ENCODE measurements around the gene PIK3CA.
"Not testable (repeated sequence)": the region's sequence is repeated elsewhere in the genome, so short reads cannot be mapped to it uniquely, and the experiment has no call there.

The PIK3CA gene

GRCh38 chr3:179147873-179148615 lies at the start of gene PIK3CA:
Gene PIK3CA, plus strand, starts transcription at chr3:179148357. Its CDS starts 50,469 bp downstream, at chr3:179198826.
- Histone ChIP-seq H3K27ac (ENCODE audit: low read depth, low read length) (peak within 1 kb of the TSS; percentile 89), H3K27me3 (ENCODE audit: control insufficient read depth, insufficient read depth, low read length) (no peaks in the 10 kb centered on the region), H3K4me1 (ENCODE audit: control insufficient read depth, insufficient read depth, low read length) (peaks cover 19% of the 10 kb centered on the region), H3K9ac (ENCODE audit: low read length) (peak within 1 kb of the TSS; percentile 89), H3K9me3 (ENCODE audit: control insufficient read depth, insufficient read depth, low read depth, low read length) (no peaks in the 10 kb centered on the region), H3K4me3 (ENCODE audit: low read depth, low read length) (peak within 1 kb of the TSS; percentile 81), H3K36me3 (ENCODE audit: control insufficient read depth, insufficient read depth, low read length) (no peaks in the 10 kb centered on the region)

GRCh38 chr3:179098388-179099077 lies 49.6 kb upstream of the PIK3CA start:
- Histone ChIP-seq H3K9ac (ENCODE audit: low read length) (no peak overlapping the region), H3K27me3 (ENCODE audit: control insufficient read depth, insufficient read depth, low read length) (no peaks in the 10 kb centered on the region), H3K36me3 (ENCODE audit: control insufficient read depth, insufficient read depth, low read length) (no peaks in the 10 kb centered on the region), H3K9me3 (ENCODE audit: control insufficient read depth, insufficient read depth, low read depth, low read length) (no peaks in the 10 kb centered on the region), H3K4me3 (ENCODE audit: low read depth, low read length) (no peak overlapping the region), H3K27ac (ENCODE audit: low read depth, low read length) (no peak overlapping the region), H3K4me1 (ENCODE audit: control insufficient read depth, insufficient read depth, low read length) (peaks cover 3% of the 10 kb centered on the region; the same call in 1 of the 2 replicates)

- Histone ChIP-seq H3K9me3 (ENCODE audit: control insufficient read depth, insufficient read depth, low read depth, low read length) (no peaks in the 10 kb centered on the region), H3K27me3 (ENCODE audit: control insufficient read depth, insufficient read depth, low read length) (no peaks in the 10 kb centered on the region), H3K36me3 (ENCODE audit: control insufficient read depth, insufficient read depth, low read length) (no peaks in the 10 kb centered on the region), H3K9ac (ENCODE audit: low read length) (no peak overlapping the region), H3K4me3 (ENCODE audit: low read depth, low read length) (no peak overlapping the region), H3K4me1 (ENCODE audit: control insufficient read depth, insufficient read depth, low read length) (peaks cover 3% of the 10 kb centered on the region; the same call in 1 of the 2 replicates), H3K27ac (ENCODE audit: low read depth, low read length) (no peak overlapping the region)
Measured at GRCh38 chr3:179100652-179101051, 47.5 kb upstream of the PIK3CA start.

GRCh38 chr3:179105881-179106280 lies 42.3 kb upstream of the PIK3CA start:
- no peaks in the 10 kb centered on the region for H3K27me3 ChIP-seq (ENCODE audit: control insufficient read depth, insufficient read depth, low read length)
- H3K27ac ChIP-seq (ENCODE audit: low read depth, low read length), result no peak overlapping the region
- no peak overlapping the region for H3K4me3 ChIP-seq (ENCODE audit: low read depth, low read length)
- H3K9ac ChIP-seq (ENCODE audit: low read length), result no peak overlapping the region
- H3K9me3 ChIP-seq (ENCODE audit: control insufficient read depth, insufficient read depth, low read depth, low read length), result peaks cover 4% of the 10 kb centered on the region
- H3K4me1 ChIP-seq (ENCODE audit: control insufficient read depth, insufficient read depth, low read length), result no peaks in the 10 kb centered on the region
- H3K36me3 ChIP-seq (ENCODE audit: control insufficient read depth, insufficient read depth, low read length), result no peaks in the 10 kb centered on the region

GRCh38 chr3:179107617-179108016 lies 40.5 kb upstream of the PIK3CA start:
- H3K27ac ChIP-seq (ENCODE audit: low read depth, low read length), result no peak overlapping the region
- H3K9ac ChIP-seq (ENCODE audit: low read length), result no peak overlapping the region

GRCh38 chr3:179108086-179108485 lies 40.1 kb upstream of the PIK3CA start:
- Histone ChIP-seq H3K36me3 (ENCODE audit: control insufficient read depth, insufficient read depth, low read length) (no peaks in the 10 kb centered on the region), H3K4me1 (ENCODE audit: control insufficient read depth, insufficient read depth, low read length) (no peaks in the 10 kb centered on the region), H3K4me3 (ENCODE audit: low read depth, low read length) (no peak overlapping the region), H3K9ac (ENCODE audit: low read length) (no peak overlapping the region), H3K27ac (ENCODE audit: low read depth, low read length) (no peak overlapping the region), H3K9me3 (ENCODE audit: control insufficient read depth, insufficient read depth, low read depth, low read length) (peaks cover 4% of the 10 kb centered on the region), H3K27me3 (ENCODE audit: control insufficient read depth, insufficient read depth, low read length) (no peaks in the 10 kb centered on the region)

More at GRCh38 chr3:179107617-179108016, 40.5 kb upstream of the PIK3CA start:
- H3K27me3 ChIP-seq (ENCODE audit: control insufficient read depth, insufficient read depth, low read length), result no peaks in the 10 kb centered on the region
- peaks cover 4% of the 10 kb centered on the region for H3K9me3 ChIP-seq (ENCODE audit: control insufficient read depth, insufficient read depth, low read depth, low read length)
- no peak overlapping the region for H3K4me3 ChIP-seq (ENCODE audit: low read depth, low read length)
- no peaks in the 10 kb centered on the region for H3K4me1 ChIP-seq (ENCODE audit: control insufficient read depth, insufficient read depth, low read length)
- H3K36me3 ChIP-seq (ENCODE audit: control insufficient read depth, insufficient read depth, low read length), result no peaks in the 10 kb centered on the region

- H3K27ac ChIP-seq (ENCODE audit: low read depth, low read length), result no peak overlapping the region
- H3K9me3 ChIP-seq (ENCODE audit: control insufficient read depth, insufficient read depth, low read depth, low read length), result peaks cover 9% of the 10 kb centered on the region
- H3K4me3 ChIP-seq (ENCODE audit: low read depth, low read length), result no peak overlapping the region
- H3K9ac ChIP-seq (ENCODE audit: low read length), result no peak overlapping the region
- H3K36me3 ChIP-seq (ENCODE audit: control insufficient read depth, insufficient read depth, low read length), result no peaks in the 10 kb centered on the region
- H3K4me1 ChIP-seq (ENCODE audit: control insufficient read depth, insufficient read depth, low read length), result no peaks in the 10 kb centered on the region
- no peaks in the 10 kb centered on the region for H3K27me3 ChIP-seq (ENCODE audit: control insufficient read depth, insufficient read depth, low read length)
Measured at GRCh38 chr3:179113903-179114302, 34.3 kb upstream of the PIK3CA start.

GRCh38 chr3:179115444-179115843 lies 32.7 kb upstream of the PIK3CA start:
- not testable (repeated sequence) for H3K27ac ChIP-seq (ENCODE audit: low read depth, low read length); H3K9me3 ChIP-seq (ENCODE audit: control insufficient read depth, insufficient read depth, low read depth, low read length); H3K36me3 ChIP-seq (ENCODE audit: control insufficient read depth, insufficient read depth, low read length); H3K9ac ChIP-seq (ENCODE audit: low read length); H3K4me1 ChIP-seq (ENCODE audit: control insufficient read depth, insufficient read depth, low read length); H3K27me3 ChIP-seq (ENCODE audit: control insufficient read depth, insufficient read depth, low read length); H3K4me3 ChIP-seq (ENCODE audit: low read depth, low read length)

- H3K27ac ChIP-seq (ENCODE audit: low read depth, low read length), result no peak overlapping the region
- peaks cover 7% of the 10 kb centered on the region for H3K9me3 ChIP-seq (ENCODE audit: control insufficient read depth, insufficient read depth, low read depth, low read length)
- no peak overlapping the region for H3K9ac ChIP-seq (ENCODE audit: low read length)
- no peak overlapping the region for H3K4me3 ChIP-seq (ENCODE audit: low read depth, low read length)
- H3K36me3 ChIP-seq (ENCODE audit: control insufficient read depth, insufficient read depth, low read length), result no peaks in the 10 kb centered on the region
- H3K4me1 ChIP-seq (ENCODE audit: control insufficient read depth, insufficient read depth, low read length), result no peaks in the 10 kb centered on the region
- no peaks in the 10 kb centered on the region for H3K27me3 ChIP-seq (ENCODE audit: control insufficient read depth, insufficient read depth, low read length)
Measured at GRCh38 chr3:179116816-179117215, 31.3 kb upstream of the PIK3CA start.

- H3K4me1 ChIP-seq (ENCODE audit: control insufficient read depth, insufficient read depth, low read length); H3K27ac ChIP-seq (ENCODE audit: low read depth, low read length); H3K27me3 ChIP-seq (ENCODE audit: control insufficient read depth, insufficient read depth, low read length); H3K4me3 ChIP-seq (ENCODE audit: low read depth, low read length); H3K9me3 ChIP-seq (ENCODE audit: control insufficient read depth, insufficient read depth, low read depth, low read length); H3K9ac ChIP-seq (ENCODE audit: low read length); H3K36me3 ChIP-seq (ENCODE audit: control insufficient read depth, insufficient read depth, low read length): not testable (repeated sequence)
Measured at GRCh38 chr3:179132191-179132890, 15.8 kb upstream of the PIK3CA start.

GRCh38 chr3:179133575-179133974 lies 14.6 kb upstream of the PIK3CA start:
- Histone ChIP-seq H3K4me1 (ENCODE audit: control insufficient read depth, insufficient read depth, low read length) (no peaks in the 10 kb centered on the region), H3K27ac (ENCODE audit: low read depth, low read length) (no peak overlapping the region), H3K4me3 (ENCODE audit: low read depth, low read length) (no peak overlapping the region), H3K9me3 (ENCODE audit: control insufficient read depth, insufficient read depth, low read depth, low read length) (peaks cover 4% of the 10 kb centered on the region; the same call in 1 of the 2 replicates), H3K9ac (ENCODE audit: low read length) (no peak overlapping the region), H3K36me3 (ENCODE audit: control insufficient read depth, insufficient read depth, low read length) (no peaks in the 10 kb centered on the region), H3K27me3 (ENCODE audit: control insufficient read depth, insufficient read depth, low read length) (no peaks in the 10 kb centered on the region)
